ENCODE results near the gene CAMTA2. TPM values are rescaled to one million over a fixed set of nuclear protein-coding genes. Genes with fewer than 3 reads are reported as not detected.

Gene CAMTA2
- total and polyA plus RNA-seq, 9 of the 15 experiments (the other 6 are each of a cell fraction or from before 2014, with no cell fraction given): 0.24 to 25.1 (median 6.3) TPM

DNA sequence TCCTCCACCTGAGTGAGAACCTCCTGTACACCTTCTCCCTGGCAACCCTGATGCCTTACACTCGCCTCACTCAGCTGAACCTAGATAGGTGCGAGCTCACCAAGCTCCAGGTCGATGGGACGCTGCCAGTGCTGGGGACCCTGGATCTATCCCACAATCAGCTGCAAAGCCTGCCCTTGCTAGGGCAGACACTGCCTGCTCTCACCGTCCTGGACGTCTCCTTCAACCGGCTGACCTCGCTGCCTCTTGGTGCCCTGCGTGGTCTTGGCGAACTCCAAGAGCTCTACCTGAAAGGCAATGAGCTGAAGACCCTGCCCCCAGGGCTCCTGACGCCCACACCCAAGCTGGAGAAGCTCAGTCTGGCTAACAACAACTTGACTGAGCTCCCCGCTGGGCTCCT, 54.7 kb downstream of the CAMTA2 start:
- CTCF ChIA-PET (ENCODE audit: low intra/inter-chr PET ratio): no interaction called here
- intact Hi-C loops (cut with micrococcal nuclease): no loop called here
- POLR2A ChIA-PET: interaction anchor here (0.6 to 0.7 kb wide), 3 partner anchors 14 to 307 kb away, joined by 3 to 4 read pairs (median 3); partner anchors contain the start of gene CAMTA2
- Histone ChIP-seq H3K27ac (ENCODE audit: extremely low read depth, low read depth, low read length) (no peak overlapping the region), H3K4me2 (ENCODE audit: insufficient read depth, low read length) (no peak overlapping the region), H3K79me2 (ENCODE audit: control insufficient read depth, insufficient read depth, low read length) (no peaks in the 10 kb centered on the region), H3K27me3 (ENCODE audit: control insufficient read depth in 2 of 2, insufficient read depth in 2 of 2, low read length in 2 of 2) (no peaks in the 10 kb centered on the region), H4K20me1 (replicated peaks; ENCODE audit: control insufficient read depth, insufficient read depth, low read length) (no peaks in the 10 kb centered on the region), H3K9me1 (ENCODE audit: control insufficient read depth, insufficient read depth, low read length) (no peaks in the 10 kb centered on the region), H3K9ac (ENCODE audit: insufficient read depth in 1 of 2, low read depth in 2 of 2, low read length in 2 of 2) (no peak overlapping the region), H3K4me1 (replicated peaks in 1 of 2; ENCODE audit: control insufficient read depth in 2 of 2, insufficient read depth in 2 of 2, low read length in 2 of 2) (peaks cover 0 to 14% of the 10 kb centered on the region in 2 experiments; a peak in 4 of 5 replicates), H2AFZ (ENCODE audit: low read depth, low read length) (no peak overlapping the region), H3K36me3 (ENCODE audit: control insufficient read depth, insufficient read depth, low read length) (peaks cover 13% of the 10 kb centered on the region; the same call in 2 of the 3 replicates), H3K9me3 (replicated peaks; ENCODE audit: control insufficient read depth, insufficient read depth, low read depth, low read length) (no peaks in the 10 kb centered on the region), H3K4me3 (no peak overlapping the region)
- in situ Hi-C loops (cut with MboI): no loop called here
- 71% methylated on average over 10 of the region's 12 CpGs for WGBS (ENCODE audit: insufficient coverage, low coverage, missing lambda C conversion rate)
- DNase-seq (ENCODE audit: extremely low read depth in 1 of 4, low spot score in 3 of 4): no peak
- FAIRE-seq: no peak
- BruUV-seq (replicated peaks): no TSS peak
- peak; percentile 40; the same call in 1 of the 2 replicates for TF ChIP-seq POLR2G (IDR thresholded peaks at IDR 0.05; ENCODE audit: low read depth, low read length)
- no peak for TF ChIP-seq PYGO2 (tag; IDR thresholded peaks at IDR 0.05)
- ATAC-seq: no peak

- Histone ChIP-seq H3K9ac (ENCODE audit: insufficient read depth in 1 of 2, low read depth in 2 of 2, low read length in 2 of 2) (no peak within 1 kb of the TSS; a peak in 1 of 4 replicates), H3K4me3 (no peak within 1 kb of the TSS), H3K4me2 (ENCODE audit: insufficient read depth, low read length) (no peak within 1 kb of the TSS), H3K27ac (ENCODE audit: extremely low read depth, low read depth, low read length) (no peak within 1 kb of the TSS), H3K9me3 (replicated peaks; ENCODE audit: control insufficient read depth, insufficient read depth, low read depth, low read length) (no peaks in the 10 kb centered on the region), H2AFZ (ENCODE audit: low read depth, low read length) (no peak within 1 kb of the TSS), H3K4me1 (replicated peaks in 1 of 2; ENCODE audit: control insufficient read depth in 2 of 2, insufficient read depth in 2 of 2, low read length in 2 of 2) (peaks cover 0 to 13% of the 10 kb centered on the region in 2 experiments; a peak in 4 of 5 replicates), H3K9me1 (ENCODE audit: control insufficient read depth, insufficient read depth, low read length) (no peaks in the 10 kb centered on the region), H3K27me3 (ENCODE audit: control insufficient read depth in 2 of 2, insufficient read depth in 2 of 2, low read length in 2 of 2) (no peaks in the 10 kb centered on the region), H3K79me2 (ENCODE audit: control insufficient read depth, insufficient read depth, low read length) (no peaks in the 10 kb centered on the region), H3K36me3 (ENCODE audit: control insufficient read depth, insufficient read depth, low read length) (peaks cover 5% of the 10 kb centered on the region; the same call in 2 of the 3 replicates), H4K20me1 (replicated peaks; ENCODE audit: control insufficient read depth, insufficient read depth, low read length) (no peaks in the 10 kb centered on the region)
- intact Hi-C loops (cut with micrococcal nuclease) (no loop called here), in situ Hi-C loops (cut with MboI) (no loop called here)
- TF ChIP-seq MYNN (IDR thresholded peaks at IDR 0.05) (no peak), MYNN (CRISPR knock-in tag; IDR thresholded peaks at IDR 0.05) (no peak), TCFL5 (CRISPR knock-in tag; conservative IDR thresholded peaks at IDR 0.05) (no peak), CTCF (IDR thresholded peaks at IDR 0.05 in 2 of 3, conservative IDR thresholded peaks at IDR 0.05 in 1 of 3; ENCODE audit: insufficient read depth in 2 of 3, low read depth in 1 of 3, low read length in 3 of 3) (no peak), MITF (IDR thresholded peaks at IDR 0.05) (no peak), ZNF41 (CRISPR knock-in tag; conservative IDR thresholded peaks at IDR 0.05) (no peak), PHB (CRISPR knock-in tag; IDR thresholded peaks at IDR 0.05) (no peak), ZNF311 (CRISPR knock-in tag; IDR thresholded peaks at IDR 0.05) (no peak)
- 88% methylated on average over 5 of the region's 14 CpGs for WGBS (ENCODE audit: insufficient coverage, low coverage, missing lambda C conversion rate)
- ATAC-seq: no peak
- ChIA-PET POLR2A (interaction anchor here (1.6 kb wide), 1 partner anchor 12 kb away, joined by 4 read pairs; no protein-coding TSS in a partner anchor), CTCF (ENCODE audit: low intra/inter-chr PET ratio) (no interaction called here)
- no peak for DNase-seq (ENCODE audit: extremely low read depth in 1 of 4, low spot score in 3 of 4)
- no peak for FAIRE-seq
- no TSS peak for BruUV-seq (replicated peaks)
Measured at GRCh38 chr17:4931963-4932362, 55.5 kb downstream of the CAMTA2 start, which contains the start of gene GP1BA. Gene GP1BA, plus strand, starts transcription at chr17:4932277. Its CDS starts 328 bp downstream, at chr17:4932605.
